ENCODE measurements around the gene ZNF579. TPM values are rescaled to one million over a fixed set of nuclear protein-coding genes. Genes with fewer than 3 reads are reported as not detected.

ZNF579 gene
- total and polyA plus RNA-seq, 9 of the 15 experiments (the other 6 are each of a cell fraction or from before 2014, with no cell fraction given), result 0.06 to 15.9 (median 1.6) TPM

DNA sequence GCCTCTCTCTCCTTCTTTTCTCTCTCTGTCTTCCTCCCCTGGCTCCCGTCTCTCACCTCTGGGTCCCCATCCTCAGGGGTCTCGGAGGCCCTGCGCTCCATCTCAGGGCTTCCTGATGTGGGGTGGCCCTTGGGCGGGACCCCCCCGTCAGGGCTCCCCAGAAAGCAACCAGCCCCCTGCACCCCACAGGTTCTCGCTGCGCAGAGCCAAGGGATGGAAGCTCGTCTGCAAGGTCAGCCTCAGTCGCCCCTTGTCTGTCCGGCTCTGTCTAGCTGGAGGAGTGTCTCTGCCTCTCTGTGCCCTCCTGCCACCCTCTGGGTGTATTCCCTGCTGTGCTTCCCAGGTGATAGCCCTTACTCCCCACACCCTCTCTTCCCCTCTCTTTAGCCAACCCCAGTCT, 35.2 kb downstream of the ZNF579 start, which contains the start of gene SBK3:
Gene SBK3 (minus strand): TSS at position 101 of the 400 bp plus-strand sequence. CDS start 0 bp downstream, at position 101.
- no peak within 1 kb of the TSS for H3K4me3 ChIP-seq
- peak within 1 kb of the TSS; percentile 81 for H2AFZ ChIP-seq (ENCODE audit: low read depth, low read length)
- no TSS peak for BruUV-seq (replicated peaks)
- peak within 1 kb of the TSS; percentile 59; the same call in 2 of the 3 replicates for H3K27ac ChIP-seq (ENCODE audit: extremely low read depth, low read depth, low read length)
- peak within 1 kb of the TSS; percentile 34 to 68; a peak in 3 of 4 replicates for H3K9ac ChIP-seq (ENCODE audit: insufficient read depth in 1 of 2, low read depth in 2 of 2, low read length in 2 of 2)
- no peaks in the 10 kb centered on the region for H3K79me2 ChIP-seq (ENCODE audit: control insufficient read depth, insufficient read depth, low read length)
- peak within 1 kb of the TSS; percentile 41 for H3K4me2 ChIP-seq (ENCODE audit: insufficient read depth, low read length)
- POLR2A ChIA-PET, result no interaction called here
- ATAC-seq, result no peak
- DNase-seq (ENCODE audit: extremely low read depth in 1 of 4, low spot score in 3 of 4), result no peak
- intact Hi-C loops (cut with micrococcal nuclease), result no loop called here
- H3K9me3 ChIP-seq (replicated peaks; ENCODE audit: control insufficient read depth, insufficient read depth, low read depth, low read length), result no peaks in the 10 kb centered on the region
- 73% methylated on average over 5 of the region's 10 CpGs for WGBS (ENCODE audit: insufficient coverage, low coverage, missing lambda C conversion rate)
- H4K20me1 ChIP-seq (replicated peaks; ENCODE audit: control insufficient read depth, insufficient read depth, low read length), result no peaks in the 10 kb centered on the region
- H3K36me3 ChIP-seq (ENCODE audit: control insufficient read depth, insufficient read depth, low read length), result no peaks in the 10 kb centered on the region
- H3K27me3 ChIP-seq (ENCODE audit: control insufficient read depth in 2 of 2, insufficient read depth in 2 of 2, low read length in 2 of 2), result no peaks in the 10 kb centered on the region
- H3K9me1 ChIP-seq (ENCODE audit: control insufficient read depth, insufficient read depth, low read length), result peaks cover 4% of the 10 kb centered on the region
- FAIRE-seq, result peak; percentile 55
- in situ Hi-C loops (cut with MboI), result no loop called here
- CTCF ChIA-PET (ENCODE audit: low intra/inter-chr PET ratio), result no interaction called here
- TF ChIP-seq RBM15 (IDR thresholded peaks at IDR 0.05; ENCODE audit: insufficient read depth, low read length) (no peak), SMARCA5 (IDR thresholded peaks at IDR 0.05) (0 out of 2 replicates have a peak, but pooled peaks have one; percentile 11), ZC3H4 (CRISPR knock-in tag; IDR thresholded peaks at IDR 0.05; ENCODE audit: borderline replicate concordance) (no peak), WHSC1 (IDR thresholded peaks at IDR 0.05; ENCODE audit: low read length) (no peak), NCOA2 (IDR thresholded peaks at IDR 0.05; ENCODE audit: partially characterized antibody in 2 of 2) (no peak), PYGO2 (tag; IDR thresholded peaks at IDR 0.05) (no peak), PHTF2 (CRISPR knock-in tag; IDR thresholded peaks at IDR 0.05) (no peak)
- H3K4me1 ChIP-seq (replicated peaks in 1 of 2; ENCODE audit: control insufficient read depth in 2 of 2, insufficient read depth in 2 of 2, low read length in 2 of 2), result peaks cover 44 to 61% of the 10 kb centered on the region in 2 experiments

Measured in K562 (cell line).